Spinal cord (tissue), 10 donors: ENCODE results near the gene ARMCX4. TPM values are rescaled to one million over a fixed set of nuclear protein-coding genes. Genes with fewer than 3 reads are reported as not detected.

Source experiments
- DNase-seq, 6 donors: peaks; one replicate each; pipeline versions ENCODE4 v3.0.0 to v3.0.0-alpha.2; 2013 to 2015; ENCODE audit warnings: low spot score in 6 of 6, low read depth in 4 of 6
- H3K27ac ChIP-seq: one replicate; pipeline ENCODE4 v1.5.1; 2013; ENCODE audit warnings: low read depth, low read length, control low read depth
- H3K27me3 ChIP-seq: one replicate; pipeline ENCODE4 v1.6.1; 2013; ENCODE audit warnings: low read length; ENCODE audit not compliant: control insufficient read depth, insufficient read depth
- H3K36me3 ChIP-seq: one replicate; pipeline ENCODE4 v1.6.1; 2013; ENCODE audit warnings: low read length; ENCODE audit not compliant: control insufficient read depth, insufficient read depth
- H3K4me1 ChIP-seq: one replicate; pipeline ENCODE4 v1.6.1; 2013; ENCODE audit warnings: low read length; ENCODE audit not compliant: control insufficient read depth, insufficient read depth
- H3K4me3 ChIP-seq: one replicate; pipeline ENCODE4 v1.5.1; 2013; ENCODE audit warnings: low read depth, low read length, control low read depth
- H3K9me3 ChIP-seq: one replicate; pipeline ENCODE4 v1.6.1; 2013; ENCODE audit warnings: low read length; ENCODE audit not compliant: control insufficient read depth, insufficient read depth
- WGBS: methylation state at CpG from one replicate; pipeline ENCODE4 v1.1.5; 2013; ENCODE audit warnings: missing lambda C conversion rate; ENCODE audit not compliant: insufficient coverage; 5-methylcytosine and 5-hydroxymethylcytosine counted together
- long read RNA-seq, 4 donors: transcript quantifications; one replicate each; lab custom pipeline, GENCODE V29; 2026
- polyA plus RNA-seq, 2 donors: library from polyadenylated mRNA; unstranded; fragments of 120-200 nt; gene quantifications; one replicate each; pipeline ENCODE4 v1.2.1, GENCODE V29; 2013; ENCODE audit not compliant: insufficient read length in 2 of 2
- total RNA-seq, 2 donors: library from RNA; depleted of rRNA in 1 of 2; stranded (reverse); fragments of 120-200 nt in 1 of 2; fragments of >200 nt in 1 of 2; gene quantifications; one replicate each; pipeline versions ENCODE4 v1.2.3 to v1.2.4, GENCODE V29; 2013 to 2014
- donor health status: healthy.

ARMCX4 gene
- total RNA-seq (10 to 100 TPM; 15.9 to 16.6 TPM), polyA plus RNA-seq (10 to 100 TPM; 26.1 to 29.8 TPM)
- long read RNA-seq, donor 1, partial matches to known transcripts: 5 of 5 reads
- long read RNA-seq, donor 1, other reads (novel, unspliced or antisense): 0 of 5 reads
- long read RNA-seq, donor 2: 0 reads
- long read RNA-seq, donor 3, partial matches to known transcripts: 0 of 2 reads
- long read RNA-seq, donor 3, other reads (novel, unspliced or antisense): 0 of 2 reads
- long read RNA-seq, donor 4, transcript ARMCX4-209 (2 exons, 346 nt): major isoform, 7 of 7 reads
- long read RNA-seq, donor 4, partial matches to known transcripts: 0 of 7 reads
- long read RNA-seq, donor 4, other reads (novel, unspliced or antisense): 0 of 7 reads

DNA sequence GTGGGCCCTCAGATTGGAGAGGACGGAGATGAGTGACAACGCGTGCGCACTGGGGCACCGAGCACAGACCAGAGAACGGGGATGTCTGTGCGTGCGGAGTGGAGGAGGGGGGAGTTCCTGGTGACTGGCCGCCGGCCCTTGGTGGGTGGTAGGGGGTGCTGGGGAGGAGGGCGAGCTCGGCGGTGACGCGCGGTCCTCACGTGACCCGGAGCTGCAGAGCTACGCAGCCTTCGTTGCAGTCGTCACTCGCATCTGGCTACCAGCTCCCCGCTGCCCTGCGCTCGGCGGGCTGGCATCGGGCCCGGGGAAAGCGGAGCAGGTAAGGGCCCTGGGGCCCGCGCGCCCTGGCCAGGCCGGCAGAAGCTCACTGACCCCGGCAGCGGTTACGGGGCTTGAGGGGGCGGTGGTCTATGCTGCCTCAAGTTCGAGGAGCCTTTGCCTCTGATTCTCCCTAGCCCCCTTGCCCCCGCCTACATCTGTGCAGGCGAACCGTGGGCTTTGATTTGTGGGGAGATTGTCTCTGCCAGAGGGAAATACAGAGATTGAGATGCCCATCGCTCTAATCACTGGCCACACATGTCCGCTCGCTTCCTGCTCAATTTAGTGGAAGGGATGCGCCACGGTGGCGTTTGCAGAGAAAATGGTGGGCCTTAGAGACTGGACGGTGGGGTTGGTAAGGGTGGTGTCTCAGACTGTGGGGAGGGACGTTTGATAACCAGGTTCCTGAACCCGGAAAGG is at the start of gene ARMCX4:
Gene ARMCX4 (plus strand): TSS at position 245 of the 738 bp plus-strand sequence. CDS start 3,134 bp downstream, outside the sequence.
- H3K27ac ChIP-seq: peak within 1 kb of the TSS; percentile 68
- H3K27me3 ChIP-seq: no peaks in the 10 kb centered on the region
- peak; percentile 29 to 93 (median 52) for DNase-seq
- H3K4me3 ChIP-seq: peak within 1 kb of the TSS; percentile 61
- H3K9me3 ChIP-seq: no peaks in the 10 kb centered on the region
- peaks cover 4% of the 10 kb centered on the region for H3K4me1 ChIP-seq
- H3K36me3 ChIP-seq: peaks cover 5% of the 10 kb centered on the region
- WGBS: 26% methylated on average over 48 of the region's 50 CpGs

DNA sequence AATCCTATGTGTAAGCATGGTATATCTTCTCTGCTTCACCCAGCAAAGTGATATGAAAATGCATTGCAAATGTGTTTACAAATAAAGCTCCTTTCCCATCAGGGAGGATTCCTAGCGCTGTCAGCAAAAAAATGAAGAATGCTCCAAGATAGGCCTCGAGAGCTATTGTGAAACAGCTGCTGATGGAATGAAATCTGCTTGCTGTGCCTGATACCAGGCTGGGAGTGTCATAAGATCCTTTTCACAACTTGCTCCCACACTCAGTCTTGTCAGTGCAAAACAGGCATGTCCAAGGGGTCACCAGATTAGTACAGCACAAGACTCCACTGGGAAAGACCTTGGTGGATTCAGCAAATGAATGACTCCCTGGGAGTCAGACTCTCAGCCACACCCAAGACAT is 43.2 kb upstream of the ARMCX4 start:
- DNase-seq: no peak
- Histone ChIP-seq H3K4me3 (no peak overlapping the region), H3K36me3 (no peaks in the 10 kb centered on the region), H3K27me3 (no peaks in the 10 kb centered on the region), H3K4me1 (no peaks in the 10 kb centered on the region), H3K27ac (no peak overlapping the region), H3K9me3 (no peaks in the 10 kb centered on the region)
- 56% methylated on average over 1 of the region's 2 CpGs for WGBS

DNA sequence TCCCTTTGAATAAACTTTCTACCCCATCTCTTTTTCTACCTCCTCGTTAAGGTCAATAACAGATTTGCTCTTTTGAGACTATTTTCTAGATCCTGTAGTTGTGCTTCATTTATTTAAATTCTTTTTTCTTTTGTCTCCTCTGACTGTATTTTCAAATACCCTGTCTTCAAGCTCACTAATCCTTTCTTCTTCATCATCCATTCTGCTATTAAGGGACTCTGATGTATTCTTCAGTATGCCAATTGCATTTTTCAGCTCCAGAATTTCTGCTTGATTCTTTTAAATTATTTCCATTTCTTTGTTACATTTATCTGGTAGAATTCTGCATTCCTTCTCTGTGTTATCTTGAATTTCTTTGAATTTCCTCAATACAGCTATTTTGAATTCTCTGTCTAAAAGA is 36.0 kb upstream of the ARMCX4 start:
- Histone ChIP-seq H3K36me3 (no peaks in the 10 kb centered on the region), H3K9me3 (no peaks in the 10 kb centered on the region), H3K4me3 (no peak overlapping the region), H3K27me3 (no peaks in the 10 kb centered on the region), H3K27ac (no peak overlapping the region), H3K4me1 (no peaks in the 10 kb centered on the region)
- WGBS: no CpG with 5 or more reads among the region's 1 CpG
- DNase-seq: no peak

DNA sequence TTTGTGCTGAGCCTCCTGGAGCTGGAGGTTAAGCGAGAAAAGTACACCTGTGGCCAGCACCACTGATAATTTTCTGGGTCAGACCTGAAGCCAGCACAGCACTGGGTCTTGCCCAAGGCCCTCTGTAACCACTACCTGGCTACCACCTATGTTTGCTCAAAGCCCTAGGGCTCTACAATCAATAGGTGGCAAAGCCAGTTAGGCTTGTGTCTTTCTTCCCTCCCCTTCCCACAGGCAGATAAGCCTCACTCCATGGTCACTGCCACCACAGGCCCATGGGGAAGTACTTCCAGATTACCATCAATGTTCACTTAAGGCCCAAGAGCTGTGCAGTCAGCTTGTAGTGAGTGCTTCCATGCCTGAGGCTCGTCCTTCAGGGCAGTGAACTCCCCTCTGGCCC is 35.2 kb upstream of the ARMCX4 start:
- Histone ChIP-seq H3K36me3 (no peaks in the 10 kb centered on the region), H3K9me3 (no peaks in the 10 kb centered on the region), H3K27me3 (no peaks in the 10 kb centered on the region), H3K27ac (no peak overlapping the region), H3K4me1 (no peaks in the 10 kb centered on the region), H3K4me3 (no peak overlapping the region)
- DNase-seq: no peak
- 53% methylated on average over 2 of the region's 2 CpGs for whole genome bisulfite sequencing

GRCh38 chrX:101450961-101451360 is 34.3 kb upstream of the ARMCX4 start:
- H3K27me3 ChIP-seq: no peaks in the 10 kb centered on the region
- H3K4me3 ChIP-seq: no peak overlapping the region
- 43% methylated on average over 2 of the region's 2 CpGs for WGBS
- no peak overlapping the region for H3K27ac ChIP-seq
- DNase-seq: no peak
- no peaks in the 10 kb centered on the region for H3K9me3 ChIP-seq
- no peaks in the 10 kb centered on the region for H3K4me1 ChIP-seq
- H3K36me3 ChIP-seq: no peaks in the 10 kb centered on the region

DNA sequence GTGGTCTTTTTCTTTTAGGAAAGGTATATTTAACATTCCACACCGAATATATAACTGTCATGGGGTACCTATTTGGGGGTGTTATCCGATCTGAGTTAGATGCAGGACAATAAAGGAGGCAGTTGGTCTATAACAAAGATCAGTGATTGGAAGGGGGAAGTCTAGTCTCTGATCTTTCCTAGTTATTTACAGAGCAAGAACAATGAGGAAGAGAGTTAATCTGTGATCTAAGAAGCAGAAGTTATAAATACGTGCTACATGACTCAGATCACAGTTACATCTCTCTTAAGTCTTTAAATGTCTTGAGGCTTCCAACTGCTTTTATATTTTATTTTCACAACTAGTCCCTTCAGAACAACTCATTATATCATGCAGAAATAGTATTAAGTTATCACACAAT is 33.2 kb upstream of the ARMCX4 start:
- H3K27ac ChIP-seq: no peak overlapping the region

DNA sequence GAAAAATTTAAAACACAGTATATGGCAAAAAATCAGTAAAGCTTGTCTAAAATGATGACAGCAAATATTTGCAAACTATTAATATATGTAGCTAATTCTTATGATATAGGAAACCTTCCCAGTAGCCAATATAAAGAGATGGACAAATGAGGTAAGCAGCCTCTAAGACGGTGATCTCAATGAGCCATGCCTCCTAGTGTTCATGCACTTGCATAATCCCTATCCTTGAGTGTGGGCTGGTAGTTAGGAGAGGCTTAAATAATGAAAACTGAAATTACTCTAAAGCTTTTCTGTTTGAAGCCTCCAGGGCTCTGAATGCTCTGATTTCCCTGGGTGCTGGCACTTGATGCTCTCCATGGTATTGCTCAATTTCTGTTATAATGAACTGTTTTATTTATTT is 24.6 kb upstream of the ARMCX4 start:
- WGBS: no CpG with 5 or more reads among the region's 1 CpG
- Histone ChIP-seq H3K4me3 (no peak overlapping the region), H3K36me3 (no peaks in the 10 kb centered on the region), H3K27me3 (no peaks in the 10 kb centered on the region), H3K27ac (no peak overlapping the region), H3K4me1 (no peaks in the 10 kb centered on the region), H3K9me3 (no peaks in the 10 kb centered on the region)
- DNase-seq: no peak

More for the DNA sequence above, 33.2 kb upstream of the ARMCX4 start:
- H3K4me3 ChIP-seq: no peak overlapping the region
- no peaks in the 10 kb centered on the region for H3K4me1 ChIP-seq
- WGBS: no CpG with 5 or more reads among the region's 3 CpGs
- H3K36me3 ChIP-seq: no peaks in the 10 kb centered on the region
- no peaks in the 10 kb centered on the region for H3K9me3 ChIP-seq
- DNase-seq: no peak
- H3K27me3 ChIP-seq: no peaks in the 10 kb centered on the region

DNA sequence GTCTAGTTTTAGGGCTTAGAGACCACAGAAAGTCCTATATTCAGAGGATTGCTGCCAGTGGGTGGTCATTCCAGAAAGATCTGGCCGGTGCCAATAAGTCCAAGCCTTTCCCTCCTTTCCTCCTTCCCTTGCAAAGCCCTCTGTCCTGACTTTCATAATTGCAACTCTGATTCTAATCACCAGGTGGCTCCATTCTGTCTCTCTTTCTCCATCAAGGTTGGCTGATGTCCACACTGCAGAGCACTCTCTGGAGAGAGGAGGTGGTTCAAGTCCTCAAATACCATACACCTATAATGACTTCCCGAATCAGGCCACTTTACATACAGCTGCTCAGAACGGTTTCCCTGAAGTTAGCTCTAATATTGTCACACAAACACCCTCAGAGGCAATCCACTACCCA is 22.4 kb upstream of the ARMCX4 start:
- peak in 2 of 6 donors; percentile 1 to 18 for DNase-seq

GRCh38 chrX:101478366-101478765 is 6.9 kb upstream of the ARMCX4 start:
- H3K27ac ChIP-seq: no peak overlapping the region
- H3K4me3 ChIP-seq: no peak overlapping the region
- no CpG with 5 or more reads among the region's 2 CpGs for WGBS
- no peak for DNase-seq
- H3K27me3 ChIP-seq: no peaks in the 10 kb centered on the region
- H3K36me3 ChIP-seq: no peaks in the 10 kb centered on the region
- H3K9me3 ChIP-seq: no peaks in the 10 kb centered on the region
- no peaks in the 10 kb centered on the region for H3K4me1 ChIP-seq

More for the DNA sequence above, 22.4 kb upstream of the ARMCX4 start:
- Histone ChIP-seq H3K27ac (no peak overlapping the region), H3K27me3 (no peaks in the 10 kb centered on the region), H3K4me3 (no peak overlapping the region), H3K9me3 (no peaks in the 10 kb centered on the region), H3K36me3 (no peaks in the 10 kb centered on the region), H3K4me1 (no peaks in the 10 kb centered on the region)
- WGBS: 70% methylated on average over 2 of the region's 3 CpGs
